Cardiac fibroblast (primary cell): ENCODE results near the gene SNAP25.

ENCODE experiments used
- DNase-seq, 2 donors: peaks; one replicate each; pipeline versions ENCODE4 v3.0.0 to v3.0.0-alpha.2; 2010; ENCODE audit warnings: low read depth in 2 of 2
- H3K4me3 ChIP-seq, 2 donors: replicated peaks in 1 of 2; 1 replicate in 1 of 2; 2 replicates in 1 of 2; pipeline ENCODE4 v1.5.1; 2011; ENCODE audit warnings: low read depth in 2 of 2, low read length in 2 of 2, mild to moderate bottlenecking in 2 of 2, moderate library complexity in 1 of 2
- CTCF ChIP-seq: IDR thresholded peaks from one replicate; pipeline ENCODE4 v1.5.1; 2011; ENCODE audit warnings: low read depth, mild to moderate bottlenecking, low read length, inconsistent platforms

The SNAP25 gene

GRCh38 chr20:10297684-10298240 lies 79.1 kb downstream of the SNAP25 start:
- no peak overlapping the region for H3K4me3 ChIP-seq
- no peak for TF ChIP-seq CTCF
- DNase-seq: peak; percentile 40 to 41

GRCh38 chr20:10300582-10301446 lies 82.2 kb downstream of the SNAP25 start:
- H3K4me3 ChIP-seq: no peak overlapping the region
- DNase-seq: no peak
- TF ChIP-seq CTCF: no peak

GRCh38 chr20:10303852-10304251 lies 85.2 kb downstream of the SNAP25 start:
- DNase-seq: no peak
- no peak for TF ChIP-seq CTCF
- no peak overlapping the region for H3K4me3 ChIP-seq

GRCh38 chr20:10304471-10305046 lies 85.9 kb downstream of the SNAP25 start:
- no peak overlapping the region for H3K4me3 ChIP-seq

GRCh38 chr20:10306440-10307358 lies 88.1 kb downstream of the SNAP25 start:
- H3K4me3 ChIP-seq: no peak overlapping the region
- peak; percentile 86 to 90 for DNase-seq

More at GRCh38 chr20:10304471-10305046, 85.9 kb downstream of the SNAP25 start:
- DNase-seq: no peak
- no peak for TF ChIP-seq CTCF

More at GRCh38 chr20:10306440-10307358, 88.1 kb downstream of the SNAP25 start:
- TF ChIP-seq CTCF: no peak
